GM21825 (cell line): Measurements from ENCODE around the gene PATL1.
A peak's percentile ranks its signal among the peaks of the same experiment; 100 is the strongest.
"Not testable (repeated sequence)": the region's sequence is repeated elsewhere in the genome, so short reads cannot be mapped to it uniquely, and the experiment has no call there.

Experiments used
- ATAC-seq: cut with Tn5 transposase; IDR thresholded peaks from one replicate; pipeline ENCODE4 v1.9.1; 2021; ENCODE audit warnings: mild to moderate bottlenecking, moderate library complexity; ENCODE audit not compliant: unreplicated experiment

The PATL1 gene, protein sequence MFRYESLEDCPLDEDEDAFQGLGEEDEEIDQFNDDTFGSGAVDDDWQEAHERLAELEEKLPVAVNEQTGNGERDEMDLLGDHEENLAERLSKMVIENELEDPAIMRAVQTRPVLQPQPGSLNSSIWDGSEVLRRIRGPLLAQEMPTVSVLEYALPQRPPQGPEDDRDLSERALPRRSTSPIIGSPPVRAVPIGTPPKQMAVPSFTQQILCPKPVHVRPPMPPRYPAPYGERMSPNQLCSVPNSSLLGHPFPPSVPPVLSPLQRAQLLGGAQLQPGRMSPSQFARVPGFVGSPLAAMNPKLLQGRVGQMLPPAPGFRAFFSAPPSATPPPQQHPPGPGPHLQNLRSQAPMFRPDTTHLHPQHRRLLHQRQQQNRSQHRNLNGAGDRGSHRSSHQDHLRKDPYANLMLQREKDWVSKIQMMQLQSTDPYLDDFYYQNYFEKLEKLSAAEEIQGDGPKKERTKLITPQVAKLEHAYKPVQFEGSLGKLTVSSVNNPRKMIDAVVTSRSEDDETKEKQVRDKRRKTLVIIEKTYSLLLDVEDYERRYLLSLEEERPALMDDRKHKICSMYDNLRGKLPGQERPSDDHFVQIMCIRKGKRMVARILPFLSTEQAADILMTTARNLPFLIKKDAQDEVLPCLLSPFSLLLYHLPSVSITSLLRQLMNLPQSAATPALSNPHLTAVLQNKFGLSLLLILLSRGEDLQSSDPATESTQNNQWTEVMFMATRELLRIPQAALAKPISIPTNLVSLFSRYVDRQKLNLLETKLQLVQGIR

DNA sequence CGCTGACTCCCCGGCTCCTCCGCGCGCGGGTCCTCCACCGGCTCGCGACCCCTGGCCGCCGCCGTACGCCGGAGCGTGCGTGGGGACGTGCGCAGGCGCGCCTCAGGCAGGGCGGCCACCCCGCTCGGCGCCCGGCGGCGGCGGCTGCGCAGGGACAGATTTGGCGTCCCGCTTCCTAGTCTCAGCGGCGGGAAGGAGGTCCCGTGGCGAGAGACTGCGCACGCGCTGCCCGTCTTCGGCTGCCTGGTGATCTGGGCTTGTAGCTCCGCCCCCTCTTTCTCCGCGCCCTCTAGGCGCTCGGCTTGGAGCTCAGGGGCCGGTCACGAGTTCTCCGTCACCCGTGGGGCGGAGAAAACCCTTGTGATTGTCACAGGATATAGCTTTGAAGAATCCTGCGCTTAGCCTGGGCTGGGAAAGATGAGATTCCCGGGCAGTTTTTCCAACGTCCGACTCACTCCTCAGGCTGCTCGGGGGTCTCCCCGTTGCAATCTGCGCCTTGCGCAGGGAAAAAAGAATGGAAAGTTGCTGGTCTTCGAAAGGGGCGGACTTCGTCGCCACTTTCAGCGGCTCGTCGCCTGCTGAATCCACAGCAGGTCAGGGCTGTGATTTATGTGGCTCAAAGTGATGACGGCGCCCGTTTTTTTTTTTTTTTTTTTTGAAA is at the start of gene PATL1:
TSS of gene PATL1 (minus strand) at position 88 of the 661 bp plus-strand sequence. CDS start 142 bp downstream, outside the sequence.
- peak; percentile 92 for ATAC-seq

DNA sequence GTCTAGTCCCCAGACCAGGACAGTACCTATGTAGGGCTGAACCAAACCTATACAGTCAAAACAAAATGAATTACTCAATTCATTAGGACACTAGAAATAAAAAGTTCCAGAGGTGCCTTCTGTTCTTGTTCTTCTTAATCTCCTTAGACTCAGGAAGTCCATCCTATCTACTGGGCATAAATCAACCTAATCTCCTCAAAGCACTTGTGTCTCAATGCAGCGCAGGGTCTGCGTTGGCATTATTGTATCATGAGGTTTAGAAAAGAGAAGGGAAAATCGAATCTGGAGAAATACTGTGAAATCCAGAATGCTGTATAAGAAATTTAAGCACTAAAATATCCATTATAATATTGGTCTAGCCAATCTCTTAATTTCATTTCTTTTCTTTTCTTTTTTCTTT is 47.2 kb upstream of the PATL1 start:
- ATAC-seq = no peak

DNA sequence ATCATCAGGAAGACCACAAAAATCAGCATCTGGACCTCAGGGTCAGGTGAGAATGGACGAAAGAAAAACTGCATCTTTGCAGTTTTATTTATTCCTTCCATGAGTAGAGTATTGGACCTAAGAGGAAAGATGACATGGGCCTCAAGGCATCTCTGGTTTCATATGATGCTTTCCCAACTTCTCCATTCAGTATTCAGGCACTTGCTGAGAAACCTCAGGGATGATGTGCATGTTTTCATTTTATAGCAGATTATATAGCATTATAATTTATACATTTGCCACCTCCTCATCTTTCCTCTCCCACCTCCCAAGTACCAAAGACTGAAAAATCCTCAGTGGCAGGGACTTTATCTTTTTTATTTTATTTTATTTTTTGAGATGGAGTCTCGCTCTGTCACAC is 44.9 kb upstream of the PATL1 start, which contains the start of gene OR10V1:
TSS of gene OR10V1 (minus strand) at position 101 of the 400 bp plus-strand sequence. CDS start at position 101, 0 bp downstream.
- no peak for ATAC-seq

DNA sequence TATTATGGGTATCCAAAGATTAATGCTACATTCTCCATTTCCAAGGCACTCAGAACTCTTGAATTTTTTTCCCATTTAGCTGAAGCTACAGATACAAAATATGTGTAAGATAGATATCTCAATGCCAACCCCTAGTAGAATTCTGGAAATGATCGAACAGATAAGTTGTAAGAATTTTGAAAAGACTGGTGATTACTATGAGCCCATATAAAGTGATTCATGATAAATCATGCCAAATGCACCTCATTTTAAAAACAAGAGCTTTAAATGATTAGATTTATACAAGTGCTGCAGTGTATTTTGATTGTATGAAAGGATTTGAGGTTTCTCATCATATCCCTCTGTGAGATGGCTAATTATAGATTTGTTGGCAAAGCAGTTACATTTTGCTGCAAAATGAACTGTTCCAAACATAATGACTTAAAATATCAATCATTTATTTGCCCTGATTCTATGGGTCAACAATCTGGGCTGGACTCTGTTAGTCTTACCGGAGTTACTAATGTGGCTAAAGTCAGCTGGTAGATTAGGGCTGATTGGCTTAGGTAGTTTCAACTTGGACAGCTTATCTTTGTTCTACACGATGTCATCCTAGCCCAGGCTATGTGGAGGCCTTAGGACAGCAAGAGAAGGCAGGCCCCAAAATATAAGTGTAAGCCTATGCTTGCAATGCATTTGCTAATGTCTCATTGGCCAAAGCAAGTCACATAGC is 41.5 kb upstream of the PATL1 start:
- ATAC-seq = no peak

DNA sequence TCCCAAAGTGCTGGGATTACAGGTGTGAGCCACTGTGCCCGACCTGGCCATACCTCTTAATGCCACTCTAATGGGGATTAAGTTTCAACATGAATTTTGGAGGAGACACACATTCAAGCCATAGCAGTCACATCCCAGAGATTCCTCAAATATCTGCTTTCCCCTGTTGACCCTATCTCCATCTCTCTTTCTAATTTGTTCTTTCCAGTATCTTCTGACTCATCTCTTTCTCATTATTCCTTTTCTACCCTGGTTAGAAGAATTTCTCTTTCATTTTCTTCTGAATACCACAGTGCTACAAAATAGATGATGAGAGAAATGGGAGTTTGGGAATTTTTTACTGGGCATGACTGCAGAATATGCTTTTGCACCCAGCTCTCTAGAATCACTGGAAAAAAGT is 39.7 kb upstream of the PATL1 start:
- ATAC-seq = no peak

DNA sequence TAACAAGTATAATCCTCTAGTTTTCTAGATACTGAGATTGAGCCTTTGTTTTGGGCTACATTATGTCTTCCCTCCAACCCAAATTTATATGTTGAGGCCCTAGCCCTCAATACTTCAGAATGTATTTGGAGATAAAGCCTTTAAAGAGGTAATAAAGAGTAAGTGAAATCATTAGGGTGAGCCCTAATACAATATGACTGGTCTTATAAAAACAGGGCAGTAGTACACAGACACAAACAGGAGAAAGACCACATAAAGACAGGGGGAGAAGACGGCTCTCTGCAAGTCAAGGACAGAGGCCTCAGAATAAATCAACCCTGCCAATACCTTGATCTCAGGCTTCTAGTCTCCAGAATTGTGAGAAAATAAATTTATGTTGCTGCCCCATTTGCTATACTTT is 38.5 kb upstream of the PATL1 start:
- ATAC-seq = no peak

DNA sequence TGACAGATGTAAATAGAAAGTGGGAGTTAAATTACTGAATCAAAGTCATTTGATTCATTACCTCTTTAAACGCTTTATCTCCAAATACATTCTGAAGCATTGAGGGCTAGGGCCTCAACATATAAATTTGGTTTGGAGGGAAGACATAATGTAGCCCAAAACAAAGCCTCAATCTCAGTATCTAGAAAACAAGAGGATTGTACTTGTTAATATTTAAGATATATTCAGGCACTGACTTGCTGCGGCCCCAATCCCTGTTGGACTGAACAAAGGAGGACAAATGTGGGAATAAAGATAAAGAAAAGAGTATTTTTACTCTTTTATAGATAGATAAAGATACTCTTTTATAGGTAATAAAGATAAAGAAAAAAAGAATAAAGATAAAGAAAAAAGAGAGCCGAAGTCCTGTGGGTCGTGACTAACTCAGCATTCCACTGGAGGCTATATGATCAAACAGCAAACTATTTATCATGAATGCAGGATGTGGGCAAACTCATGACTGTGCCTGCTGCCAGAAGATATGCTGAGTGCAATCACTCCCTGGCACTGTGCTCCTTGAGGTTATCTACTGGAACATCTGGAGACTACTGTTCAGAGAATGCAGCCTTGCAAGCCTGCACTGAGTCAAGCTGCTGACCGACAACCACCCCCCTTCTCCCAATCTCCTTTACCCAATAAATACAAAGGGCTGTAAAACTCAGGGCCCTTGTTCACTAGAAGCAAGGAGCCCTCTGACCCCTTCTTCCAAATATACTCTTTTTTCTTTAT is 37.9 kb upstream of the PATL1 start:
- ATAC-seq = no peak

DNA sequence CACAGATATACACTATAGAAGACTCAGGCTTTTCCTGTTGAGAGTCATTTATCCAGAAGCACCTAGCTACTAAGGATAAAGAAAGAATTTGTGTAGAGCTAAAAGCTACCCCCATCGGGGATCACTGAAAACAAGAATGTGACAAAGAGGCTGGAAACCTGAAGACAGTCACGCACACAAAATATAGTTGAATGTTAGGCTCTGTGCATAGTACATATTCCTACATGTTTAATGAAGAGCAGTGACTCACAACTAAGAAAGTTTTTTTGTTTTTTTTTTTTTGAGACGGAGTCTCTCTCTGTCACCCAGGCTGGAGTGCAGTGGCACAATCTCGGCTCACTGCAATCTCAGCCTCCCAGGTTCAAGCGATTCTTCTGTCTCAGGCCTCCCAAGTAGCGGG is 36.5 kb upstream of the PATL1 start:
- ATAC-seq = no peak

DNA sequence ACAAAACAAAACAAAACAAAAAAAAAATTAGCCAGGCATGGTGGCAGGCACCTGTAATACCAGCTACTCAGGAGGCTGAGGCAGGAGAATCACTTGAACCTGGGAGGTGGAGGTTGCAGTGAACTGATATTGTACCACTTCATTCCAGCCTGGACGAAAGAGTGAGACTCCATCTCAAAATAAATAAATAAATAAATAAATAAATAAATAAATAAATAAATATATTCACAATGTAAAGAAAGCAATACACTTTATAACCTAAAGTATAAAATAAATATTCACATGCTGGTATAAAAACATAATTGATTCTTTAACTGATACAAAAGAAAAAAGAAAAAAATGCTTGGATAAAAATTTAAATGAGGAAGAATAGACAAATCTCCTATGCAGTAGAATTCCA is 34.7 kb upstream of the PATL1 start:
- not testable (repeated sequence) for ATAC-seq

DNA sequence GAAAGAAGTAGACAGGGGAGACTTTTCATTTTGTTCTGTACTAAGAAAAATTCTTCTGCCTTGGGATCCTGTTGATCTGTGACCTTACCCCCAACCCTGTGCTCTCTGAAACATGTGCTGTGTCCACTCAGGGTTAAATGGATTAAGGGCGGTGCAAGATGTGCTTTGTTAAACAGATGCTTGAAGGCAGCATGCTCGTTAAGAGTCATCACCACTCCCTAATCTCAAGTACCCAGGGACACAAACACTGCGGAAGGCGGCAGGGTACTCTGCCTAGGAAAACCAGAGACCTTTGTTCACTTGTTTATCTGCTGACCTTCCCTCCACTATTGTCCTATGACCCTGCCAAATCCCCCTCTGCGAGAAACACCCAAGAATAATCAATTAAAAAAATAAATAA is 31.3 kb upstream of the PATL1 start:
- not testable (repeated sequence) for ATAC-seq

DNA sequence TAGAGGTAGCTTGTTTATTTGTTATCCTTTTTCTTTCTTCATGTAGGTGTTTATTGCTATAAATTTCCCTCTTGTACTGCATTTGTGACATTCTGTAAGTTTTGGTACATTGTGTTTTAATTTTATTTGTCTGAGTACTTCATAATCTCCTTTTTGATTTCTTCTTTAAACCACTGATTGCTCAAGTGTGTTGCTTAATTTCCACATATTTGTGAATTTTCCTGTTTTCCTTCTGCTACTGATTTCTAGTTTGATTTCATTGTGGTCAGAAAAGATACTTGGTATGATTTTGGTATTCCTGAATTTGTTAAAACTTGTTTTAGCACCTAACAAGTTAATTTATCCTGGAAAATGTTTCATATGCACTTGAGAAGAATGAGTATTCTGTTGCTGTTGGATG is 29.7 kb upstream of the PATL1 start:
- no peak for ATAC-seq

DNA sequence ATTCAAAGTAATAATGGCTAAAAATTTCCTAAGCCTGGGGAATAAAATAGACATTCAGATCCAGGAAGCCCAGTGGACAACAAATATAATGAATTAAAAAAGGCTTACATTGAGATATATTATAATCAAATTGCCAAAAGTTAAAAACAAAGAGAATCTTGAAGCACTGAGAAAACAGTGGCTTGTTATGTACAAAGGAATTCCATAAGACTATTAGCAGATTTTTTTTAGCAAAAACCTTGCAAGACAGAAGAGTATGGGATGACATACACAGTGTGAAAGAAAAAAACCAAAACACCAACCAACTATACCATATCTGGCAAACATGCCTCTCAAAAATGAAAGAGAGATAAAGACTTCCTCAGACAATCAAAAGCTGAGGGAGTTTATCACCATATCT is 24.1 kb upstream of the PATL1 start:
- ATAC-seq = no peak

DNA sequence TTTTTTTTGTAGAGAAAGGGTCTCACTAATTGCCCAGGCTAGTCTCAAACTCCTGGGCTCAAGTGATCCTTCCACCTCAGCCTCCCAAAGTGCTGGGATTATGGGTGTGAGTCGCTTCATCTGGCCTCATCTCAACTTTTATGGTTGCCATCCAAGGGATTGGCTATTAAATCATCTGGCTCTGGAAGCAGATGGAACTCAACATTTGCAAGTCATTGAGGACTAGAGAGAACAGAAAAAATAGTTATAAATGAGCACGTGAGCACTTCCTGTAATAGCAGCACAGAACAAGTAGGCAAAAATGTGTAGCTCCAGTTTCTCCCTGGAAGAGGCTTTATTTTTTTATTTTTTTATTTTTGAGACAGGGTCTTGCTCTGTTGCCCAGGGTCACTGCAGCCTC is 22.3 kb upstream of the PATL1 start:
- no peak for ATAC-seq

DNA sequence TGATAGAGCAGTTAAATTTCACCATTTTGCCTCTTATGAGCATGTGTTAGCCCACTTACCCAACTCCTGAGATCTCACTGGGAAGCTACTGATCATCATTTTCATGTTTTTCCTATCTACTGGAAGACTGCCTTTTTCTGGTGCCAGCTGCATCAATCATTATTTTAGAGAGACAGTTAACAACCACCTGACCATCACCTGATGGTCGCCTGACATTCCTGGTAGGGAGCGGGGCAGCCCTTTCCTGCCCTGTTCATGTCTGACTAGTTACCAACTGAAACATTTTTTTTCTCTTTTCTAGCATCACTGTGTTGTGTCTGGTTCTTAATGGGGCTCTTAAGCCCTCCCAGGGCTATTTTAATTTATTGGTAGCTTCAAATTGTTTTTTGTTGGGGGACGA is 20.2 kb upstream of the PATL1 start:
- no peak for ATAC-seq

DNA sequence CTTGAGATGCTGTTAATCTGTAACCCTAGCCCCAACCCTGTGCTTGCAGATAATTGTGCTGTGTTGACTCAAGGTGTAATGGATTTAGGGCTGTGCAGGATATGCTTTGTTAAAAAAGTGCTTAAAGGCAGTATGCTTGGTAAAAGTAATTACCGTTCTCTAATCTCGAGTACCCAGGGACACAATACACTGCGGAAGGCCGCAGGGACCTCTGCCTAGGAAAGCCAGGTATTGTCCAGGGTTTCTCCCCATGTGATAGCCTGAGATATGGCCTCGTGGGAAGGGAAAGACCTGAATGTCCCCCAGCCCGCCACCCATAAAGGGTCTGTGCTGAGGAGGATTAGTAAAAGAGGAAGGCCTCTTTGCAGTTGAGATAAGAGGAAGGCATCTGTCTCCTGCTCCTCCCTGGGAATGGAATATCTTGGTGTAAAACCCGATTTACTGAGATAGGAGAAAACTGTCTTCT is 12.5 kb upstream of the PATL1 start:
- not testable (repeated sequence) for ATAC-seq

DNA sequence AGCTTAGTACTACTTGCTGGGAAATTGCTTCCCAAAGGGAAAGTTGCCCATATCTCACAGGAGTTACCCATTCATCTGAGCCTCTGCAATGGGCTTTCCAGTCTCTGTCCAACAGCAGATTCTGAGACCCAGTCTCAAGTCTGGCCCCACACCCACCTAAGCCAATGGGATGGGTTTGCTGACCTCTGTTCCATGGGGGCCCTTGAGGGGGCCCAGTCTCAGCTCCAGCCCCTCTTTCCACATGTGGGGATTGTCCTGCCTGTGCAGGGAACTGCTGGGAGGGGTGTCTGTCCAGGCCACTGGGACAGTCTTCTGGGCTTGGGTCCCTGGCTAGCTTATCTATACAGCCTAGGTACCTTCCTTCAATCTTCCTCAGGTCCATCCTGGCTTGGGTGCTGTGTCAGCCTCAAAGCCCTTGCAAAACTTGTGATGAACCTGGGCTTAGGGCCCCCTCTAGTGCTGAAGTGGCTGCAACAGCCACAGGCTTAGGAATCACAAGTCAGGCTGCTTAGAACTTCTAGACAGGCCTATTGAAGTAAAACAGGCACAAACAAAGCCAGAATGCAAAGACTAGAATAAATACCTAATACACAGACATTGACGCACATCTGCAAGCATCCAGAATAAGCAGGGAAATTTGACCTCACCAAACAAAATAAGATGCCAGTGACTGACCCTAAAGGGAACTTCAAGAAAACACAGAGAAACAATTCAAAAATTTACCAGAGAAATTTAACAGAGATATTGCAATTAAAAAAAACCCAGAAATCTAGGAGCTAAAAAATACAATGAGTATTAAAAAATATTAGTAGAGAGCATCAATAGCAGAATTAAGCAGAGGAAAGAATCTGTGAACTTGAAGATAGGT is 11.7 kb upstream of the PATL1 start:
- ATAC-seq = peak; percentile 90

DNA sequence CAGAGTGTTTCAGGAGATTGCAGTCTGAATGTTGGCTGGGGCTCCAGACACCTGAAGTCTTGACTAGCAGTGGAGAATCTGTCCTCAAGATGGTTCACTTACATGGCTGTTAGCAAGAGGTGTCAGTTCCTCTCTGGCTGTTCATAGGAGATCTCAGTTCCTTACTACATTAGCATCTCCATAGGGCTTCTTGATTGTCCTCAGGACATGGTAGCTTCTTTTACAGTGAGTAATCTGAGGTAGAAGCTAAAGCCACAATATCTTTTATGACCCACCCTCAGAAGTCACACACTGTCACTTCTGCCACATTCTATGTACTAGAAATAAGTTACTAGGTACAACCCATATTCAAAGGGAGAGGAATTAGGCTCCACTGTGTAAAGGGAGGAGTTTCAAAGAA is 10.5 kb upstream of the PATL1 start:
- no peak for ATAC-seq

DNA sequence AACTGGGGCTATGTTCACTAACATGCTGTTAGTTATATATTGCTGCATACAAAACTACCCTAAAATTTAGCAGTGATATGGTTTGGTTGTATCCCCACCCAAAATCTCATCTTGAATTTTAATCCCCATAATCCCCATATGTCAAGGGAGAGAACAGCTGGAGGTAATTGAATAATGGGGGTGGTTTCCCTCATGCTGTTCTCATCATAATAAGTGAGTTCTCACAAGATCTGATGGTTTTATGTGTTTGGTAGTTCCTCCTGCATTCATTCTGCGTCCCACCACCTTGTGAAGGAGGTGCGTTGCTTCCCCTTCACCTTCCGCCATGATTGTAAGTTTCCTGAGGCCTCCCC is 10.0 kb upstream of the PATL1 start:
- ATAC-seq = no peak

DNA sequence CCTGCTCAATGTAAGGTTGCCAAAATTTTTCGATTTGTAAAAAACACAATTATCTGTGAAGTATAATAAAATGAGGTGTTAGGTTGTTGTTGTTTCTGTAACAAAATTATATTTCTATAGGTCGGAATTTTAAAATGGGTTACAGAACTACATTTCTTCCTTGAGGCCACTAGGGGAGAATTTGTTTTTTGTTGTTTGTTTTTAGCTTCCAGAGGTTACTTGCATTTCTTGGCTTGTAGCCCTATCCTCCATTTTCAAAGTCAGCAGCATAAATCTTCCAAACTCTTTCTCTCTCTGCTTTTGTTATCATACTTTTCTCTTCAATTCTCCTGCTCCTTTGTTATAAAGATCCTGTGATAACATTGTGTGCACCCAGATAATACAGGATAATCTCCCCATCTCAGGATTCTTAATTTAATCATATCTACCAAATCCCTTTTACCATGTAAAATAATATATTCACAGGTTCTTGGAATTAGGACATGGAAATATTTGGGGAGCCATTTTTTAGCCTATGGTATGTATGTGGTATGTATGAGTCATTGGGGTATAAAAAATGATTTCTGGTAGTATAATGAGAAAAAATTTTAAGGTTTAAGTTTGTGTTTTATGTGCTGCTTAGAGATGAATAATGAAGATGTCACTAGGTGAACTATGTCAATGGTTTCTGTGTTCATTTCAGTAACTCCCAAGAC is 9.4 kb upstream of the PATL1 start:
- ATAC-seq = no peak
